ENCODE measurements around the gene COL28A1.
"Not testable (repeated sequence)": the region's sequence is repeated elsewhere in the genome, so short reads cannot be mapped to it uniquely, and the experiment has no call there.

COL28A1 gene

GRCh38 chr7:7561591-7561990 is 25.9 kb upstream of the COL28A1 start:
- DNase-seq (ENCODE audit: low spot score): not testable (repeated sequence)

GRCh38 chr7:7557252-7557651 is 21.6 kb upstream of the COL28A1 start:
- DNase-seq (ENCODE audit: low spot score): no peak

- no peak for DNase-seq (ENCODE audit: low spot score)
Measured at GRCh38 chr7:7556852-7557251, 21.2 kb upstream of the COL28A1 start.

GRCh38 chr7:7554649-7555575 is 19.2 kb upstream of the COL28A1 start:
- DNase-seq (ENCODE audit: low spot score): no peak

- DNase-seq (ENCODE audit: low spot score): no peak
Measured at GRCh38 chr7:7554021-7554432, 18.4 kb upstream of the COL28A1 start.

GRCh38 chr7:7553386-7553785 is 17.7 kb upstream of the COL28A1 start:
- no peak for DNase-seq (ENCODE audit: low spot score)

- no peak for DNase-seq (ENCODE audit: low spot score)
Measured at GRCh38 chr7:7552199-7552598, 16.5 kb upstream of the COL28A1 start.

- no peak for DNase-seq (ENCODE audit: low spot score)
Measured at GRCh38 chr7:7550663-7551062, 15.0 kb upstream of the COL28A1 start.

GRCh38 chr7:7548407-7548806 is 12.7 kb upstream of the COL28A1 start:
- no peak for DNase-seq (ENCODE audit: low spot score)

- no peak for DNase-seq (ENCODE audit: low spot score)
Measured at GRCh38 chr7:7542251-7542835, 6.7 kb upstream of the COL28A1 start.

GRCh38 chr7:7539711-7540110 is 4.0 kb upstream of the COL28A1 start:
- no peak for DNase-seq (ENCODE audit: low spot score)

GRCh38 chr7:7539152-7539551 is 3.5 kb upstream of the COL28A1 start:
- no peak for DNase-seq (ENCODE audit: low spot score)

- no peak for DNase-seq (ENCODE audit: low spot score)
Measured at GRCh38 chr7:7537711-7538110, 2.0 kb upstream of the COL28A1 start.

- DNase-seq (ENCODE audit: low spot score): no peak
Measured at GRCh38 chr7:7536396-7537019, 835 bp upstream of the COL28A1 start.

GRCh38 chr7:7533831-7534430 is 1.7 kb downstream of the COL28A1 start:
- DNase-seq (ENCODE audit: low spot score): no peak

GRCh38 chr7:7529328-7529727 is 6.3 kb downstream of the COL28A1 start:
- DNase-seq (ENCODE audit: low spot score): no peak

GRCh38 chr7:7527047-7527446 is 8.6 kb downstream of the COL28A1 start:
- DNase-seq (ENCODE audit: low spot score): no peak

GRCh38 chr7:7526006-7526405 is 9.7 kb downstream of the COL28A1 start:
- no peak for DNase-seq (ENCODE audit: low spot score)

- DNase-seq (ENCODE audit: low spot score): no peak
Measured at GRCh38 chr7:7524121-7524520, 11.6 kb downstream of the COL28A1 start.

GRCh38 chr7:7522421-7522820 is 13.3 kb downstream of the COL28A1 start:
- DNase-seq (ENCODE audit: low spot score): no peak

GRCh38 chr7:7521259-7521658 is 14.4 kb downstream of the COL28A1 start:
- DNase-seq (ENCODE audit: low spot score): no peak

GRCh38 chr7:7519528-7519927 is 16.1 kb downstream of the COL28A1 start:
- no peak for DNase-seq (ENCODE audit: low spot score)

- no peak for DNase-seq (ENCODE audit: low spot score)
Measured at GRCh38 chr7:7519056-7519455, 16.6 kb downstream of the COL28A1 start.

All from SW480 (cell line).